Nephron progenitor cell (in vitro differentiated cells): Measurements from ENCODE around the gene PGPEP1.
"Not testable (repeated sequence)": the region's sequence is repeated elsewhere in the genome, so short reads cannot be mapped to it uniquely, and the experiment has no call there.

Source experiments
- DNase-seq: peaks from one replicate; pipeline ENCODE4 v3.0.0; 2021
- H3K27ac Mint-ChIP-seq: 2 replicates; pipeline ENCODE4 v1.8.0; 2021; ENCODE audit warnings: mild to moderate bottlenecking, moderate library complexity, mixed read lengths
- H3K27me3 Mint-ChIP-seq: 2 replicates; pipeline ENCODE4 v1.8.0; 2021; ENCODE audit warnings: mild to moderate bottlenecking, low read depth, mixed read lengths; ENCODE audit not compliant: poor library complexity
- H3K36me3 Mint-ChIP-seq: 2 replicates; pipeline ENCODE4 v1.8.0; 2021; ENCODE audit warnings: low read depth, mixed read lengths
- H3K4me1 Mint-ChIP-seq: 2 replicates; pipeline ENCODE4 v1.8.0; 2021; ENCODE audit warnings: mixed read lengths
- H3K4me3 Mint-ChIP-seq: 2 replicates; pipeline ENCODE4 v1.8.0; 2021; ENCODE audit warnings: mild to moderate bottlenecking, moderate library complexity, mixed read lengths
- H3K9me3 Mint-ChIP-seq: 2 replicates; pipeline ENCODE4 v1.8.0; 2021; ENCODE audit warnings: mild to moderate bottlenecking, moderate library complexity, mixed read lengths
- TF ChIP-seq, protein P1 (sequence below): fragments of 200-600 bp; sonication (generic); IDR thresholded peaks from 2 replicates; pipeline ENCODE4 v1.5.0; 2021; ENCODE audit warnings: antibody characterized with exemption

Gene PGPEP1

DNA sequence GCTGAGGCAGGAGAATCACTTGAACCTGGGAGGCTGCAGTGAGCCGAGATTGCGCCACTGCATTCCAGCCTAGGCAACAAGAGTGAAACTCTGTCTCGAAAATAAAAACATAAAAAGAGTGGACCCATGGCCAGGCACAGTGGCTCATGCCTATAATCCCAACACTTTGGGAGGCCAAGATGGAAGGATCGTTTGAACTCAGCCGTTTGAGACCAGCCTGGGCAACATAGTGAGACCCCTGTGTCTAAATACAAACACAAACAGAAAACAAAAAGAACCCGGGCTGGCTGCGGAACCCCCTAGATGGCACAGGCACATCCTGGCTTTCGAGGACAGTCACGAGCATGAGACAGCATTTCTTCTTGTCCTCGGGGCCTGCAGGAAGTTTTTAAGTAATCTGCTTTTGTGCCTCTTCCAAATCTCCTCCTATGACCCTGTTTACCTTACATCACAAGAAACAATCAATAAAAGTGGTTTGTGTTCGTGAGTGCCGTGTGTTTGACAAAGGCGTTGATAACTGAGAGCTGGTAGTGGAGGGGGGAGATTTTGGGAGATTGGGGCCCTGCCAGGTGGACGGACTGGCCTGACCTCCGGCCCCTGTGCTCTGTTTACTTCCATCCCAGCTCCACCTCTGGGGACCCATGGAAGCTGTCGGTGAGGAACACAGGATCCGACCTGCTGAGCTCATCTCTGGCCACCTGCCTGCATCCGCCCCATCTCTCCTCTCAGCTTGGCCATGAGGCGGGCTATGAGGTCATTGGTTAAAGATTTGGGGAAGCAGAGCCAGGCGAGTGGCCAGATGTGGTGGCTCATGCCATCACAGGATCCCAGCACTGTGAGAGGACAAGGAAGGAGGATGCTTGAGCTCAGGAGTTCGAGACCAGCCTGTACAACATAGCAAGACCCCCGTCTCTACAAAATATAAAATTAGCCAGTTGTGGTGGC lies 39.7 kb downstream of the PGPEP1 start:
- Mint-ChIP-seq H3K4me1 (peaks cover 40% of the 10 kb centered on the region), H3K27me3 (peaks cover 8% of the 10 kb centered on the region), H3K4me3 (no peak overlapping the region), H3K9me3 (no peaks in the 10 kb centered on the region), H3K27ac (no peak overlapping the region), H3K36me3 (no peaks in the 10 kb centered on the region)
- no peak for DNase-seq
- TF ChIP-seq, protein P1, sequence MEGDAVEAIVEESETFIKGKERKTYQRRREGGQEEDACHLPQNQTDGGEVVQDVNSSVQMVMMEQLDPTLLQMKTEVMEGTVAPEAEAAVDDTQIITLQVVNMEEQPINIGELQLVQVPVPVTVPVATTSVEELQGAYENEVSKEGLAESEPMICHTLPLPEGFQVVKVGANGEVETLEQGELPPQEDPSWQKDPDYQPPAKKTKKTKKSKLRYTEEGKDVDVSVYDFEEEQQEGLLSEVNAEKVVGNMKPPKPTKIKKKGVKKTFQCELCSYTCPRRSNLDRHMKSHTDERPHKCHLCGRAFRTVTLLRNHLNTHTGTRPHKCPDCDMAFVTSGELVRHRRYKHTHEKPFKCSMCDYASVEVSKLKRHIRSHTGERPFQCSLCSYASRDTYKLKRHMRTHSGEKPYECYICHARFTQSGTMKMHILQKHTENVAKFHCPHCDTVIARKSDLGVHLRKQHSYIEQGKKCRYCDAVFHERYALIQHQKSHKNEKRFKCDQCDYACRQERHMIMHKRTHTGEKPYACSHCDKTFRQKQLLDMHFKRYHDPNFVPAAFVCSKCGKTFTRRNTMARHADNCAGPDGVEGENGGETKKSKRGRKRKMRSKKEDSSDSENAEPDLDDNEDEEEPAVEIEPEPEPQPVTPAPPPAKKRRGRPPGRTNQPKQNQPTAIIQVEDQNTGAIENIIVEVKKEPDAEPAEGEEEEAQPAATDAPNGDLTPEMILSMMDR, result no peak

DNA sequence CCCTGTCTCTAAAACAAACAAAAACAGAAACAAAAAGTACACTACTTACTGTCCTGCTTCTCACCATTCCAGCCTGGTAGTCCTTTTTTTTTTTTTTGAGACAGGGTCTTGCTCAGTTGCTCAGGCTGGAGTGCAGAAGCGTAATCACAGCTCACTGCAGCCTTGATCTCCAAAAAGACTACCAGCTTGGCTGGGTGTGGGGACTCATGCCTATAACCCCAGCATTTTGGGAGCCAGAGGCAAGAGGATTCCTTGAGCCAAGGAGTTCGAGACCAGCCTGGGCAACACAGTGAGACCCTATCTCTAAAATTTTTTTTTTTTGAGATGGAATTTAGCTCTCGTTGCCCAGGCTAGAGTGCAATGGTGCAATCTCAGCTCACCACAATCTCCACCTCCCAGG lies 40.4 kb downstream of the PGPEP1 start:
- no peak overlapping the region for H3K4me3 Mint-ChIP-seq
- peaks cover 12% of the 10 kb centered on the region for H3K27me3 Mint-ChIP-seq
- TF ChIP-seq, protein P1, result no peak
- DNase-seq, result no peak
- no peaks in the 10 kb centered on the region for H3K36me3 Mint-ChIP-seq
- peaks cover 48% of the 10 kb centered on the region for H3K4me1 Mint-ChIP-seq
- no peak overlapping the region for H3K27ac Mint-ChIP-seq
- H3K9me3 Mint-ChIP-seq, result no peaks in the 10 kb centered on the region

DNA sequence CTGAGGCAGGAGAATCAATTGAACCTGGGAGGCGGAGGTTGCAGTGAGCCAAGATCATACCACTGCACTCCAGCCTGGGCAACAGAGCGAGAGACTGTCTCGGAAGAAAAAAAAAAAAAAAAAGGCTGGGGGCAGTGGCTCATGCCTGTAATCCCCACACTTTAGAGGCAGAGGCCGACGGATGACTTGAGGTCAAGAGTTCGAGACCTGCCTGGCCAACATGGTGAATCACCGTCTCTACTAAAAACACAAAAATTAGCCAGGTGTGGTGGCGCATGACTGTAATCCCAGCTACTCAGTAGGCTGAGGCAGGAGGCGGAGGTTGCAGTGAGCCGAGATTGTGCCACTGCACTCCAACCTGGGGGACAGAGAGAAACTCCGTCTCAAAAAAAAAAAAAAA lies 43.2 kb downstream of the PGPEP1 start:
- not testable (repeated sequence) for H3K4me3 Mint-ChIP-seq, DNase-seq, H3K36me3 Mint-ChIP-seq, H3K27ac Mint-ChIP-seq, H3K9me3 Mint-ChIP-seq
- Mint-ChIP-seq H3K4me1 (peaks cover 47% of the 10 kb centered on the region), H3K27me3 (peaks cover 38% of the 10 kb centered on the region)

DNA sequence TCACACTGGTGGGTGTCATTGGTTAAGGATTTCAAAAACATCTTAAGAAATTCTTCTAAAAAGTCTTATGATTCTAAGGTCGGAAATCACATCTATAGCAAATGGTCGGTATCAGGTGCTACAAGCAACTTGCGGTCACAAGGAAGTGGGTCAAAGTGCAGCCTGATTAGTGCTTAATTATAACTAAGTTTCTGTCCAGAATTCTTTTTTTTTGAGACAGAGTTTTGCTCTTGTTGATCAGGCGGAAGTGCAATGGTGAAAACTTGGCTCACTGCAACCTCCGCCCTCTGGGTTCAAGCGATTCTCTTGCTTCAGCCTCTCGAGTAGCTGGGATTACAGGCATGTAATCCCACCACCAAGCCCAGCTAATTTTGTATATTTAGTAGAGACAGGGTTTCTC lies 44.4 kb downstream of the PGPEP1 start:
- Mint-ChIP-seq H3K36me3 (no peaks in the 10 kb centered on the region), H3K27me3 (peaks cover 44% of the 10 kb centered on the region), H3K9me3 (no peaks in the 10 kb centered on the region), H3K4me1 (peaks cover 47% of the 10 kb centered on the region), H3K4me3 (no peak overlapping the region), H3K27ac (no peak overlapping the region)
- TF ChIP-seq, protein P1, result no peak
- DNase-seq, result no peak

DNA sequence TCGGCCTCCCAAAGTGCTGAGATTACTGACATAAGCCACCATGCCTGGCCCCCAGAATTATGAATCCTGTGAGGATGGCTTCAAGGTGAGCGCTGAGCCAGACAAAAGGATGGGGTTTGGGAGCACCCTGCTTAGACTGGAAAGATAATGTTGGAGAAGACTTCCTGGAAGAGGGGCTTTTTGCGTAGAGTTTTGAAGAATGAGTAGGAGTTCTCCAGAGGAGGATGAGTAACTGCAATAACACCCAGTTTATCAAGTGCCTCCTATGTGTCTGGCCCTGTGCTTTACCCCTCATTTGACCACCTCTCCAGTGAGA lies 44.9 kb downstream of the PGPEP1 start:
- Mint-ChIP-seq H3K9me3 (no peaks in the 10 kb centered on the region), H3K36me3 (no peaks in the 10 kb centered on the region), H3K27me3 (peaks cover 47% of the 10 kb centered on the region), H3K4me3 (no peak overlapping the region), H3K27ac (no peak overlapping the region), H3K4me1 (peaks cover 42% of the 10 kb centered on the region)
- TF ChIP-seq, protein P1, result no peak
- no peak for DNase-seq

DNA sequence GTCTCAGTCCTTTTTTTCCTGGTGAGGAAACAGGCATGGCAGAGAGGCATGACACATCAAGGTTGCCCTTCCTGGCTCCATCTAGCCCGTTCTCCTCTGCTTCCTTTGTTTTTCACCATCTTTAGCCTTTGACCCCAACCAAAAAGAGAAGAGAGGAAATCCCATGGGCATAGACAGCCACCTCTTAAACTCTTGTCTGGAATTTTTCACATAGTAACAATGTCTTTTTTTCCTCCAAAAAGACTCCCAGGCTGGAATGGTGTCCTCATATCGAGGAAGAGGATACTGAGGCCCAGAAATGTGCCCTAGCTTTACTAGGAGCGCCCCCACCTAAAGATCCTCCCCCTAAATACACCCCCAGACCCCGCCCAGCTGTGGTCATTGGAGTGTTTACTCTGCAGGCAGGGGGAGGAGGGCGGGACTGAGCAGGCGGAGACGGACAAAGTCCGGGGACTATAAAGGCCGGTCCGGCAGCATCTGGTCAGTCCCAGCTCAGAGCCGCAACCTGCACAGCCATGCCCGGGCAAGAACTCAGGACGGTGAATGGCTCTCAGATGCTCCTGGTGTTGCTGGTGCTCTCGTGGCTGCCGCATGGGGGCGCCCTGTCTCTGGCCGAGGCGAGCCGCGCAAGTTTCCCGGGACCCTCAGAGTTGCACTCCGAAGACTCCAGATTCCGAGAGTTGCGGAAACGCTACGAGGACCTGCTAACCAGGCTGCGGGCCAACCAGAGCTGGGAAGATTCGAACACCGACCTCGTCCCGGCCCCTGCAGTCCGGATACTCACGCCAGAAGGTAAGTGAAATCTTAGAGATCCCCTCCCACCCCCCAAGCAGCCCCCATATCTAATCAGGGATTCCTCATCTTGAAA lies 45.5 kb downstream of the PGPEP1 start, which contains the start of gene GDF15:
Gene GDF15, plus strand, starts transcription at position 484 of the 868 bp plus-strand sequence. Its CDS starts 32 bp downstream, at position 516.
- Mint-ChIP-seq H3K27ac (no peak within 1 kb of the TSS), H3K4me3 (peak within 1 kb of the TSS; percentile 71), H3K4me1 (peaks cover 39% of the 10 kb centered on the region), H3K36me3 (no peaks in the 10 kb centered on the region), H3K9me3 (no peaks in the 10 kb centered on the region), H3K27me3 (peaks cover 50% of the 10 kb centered on the region)
- TF ChIP-seq, protein P1, result peak; percentile 54
- DNase-seq, result peak; percentile 64
